ENCODE measurements around the gene TADA3.

DNA sequence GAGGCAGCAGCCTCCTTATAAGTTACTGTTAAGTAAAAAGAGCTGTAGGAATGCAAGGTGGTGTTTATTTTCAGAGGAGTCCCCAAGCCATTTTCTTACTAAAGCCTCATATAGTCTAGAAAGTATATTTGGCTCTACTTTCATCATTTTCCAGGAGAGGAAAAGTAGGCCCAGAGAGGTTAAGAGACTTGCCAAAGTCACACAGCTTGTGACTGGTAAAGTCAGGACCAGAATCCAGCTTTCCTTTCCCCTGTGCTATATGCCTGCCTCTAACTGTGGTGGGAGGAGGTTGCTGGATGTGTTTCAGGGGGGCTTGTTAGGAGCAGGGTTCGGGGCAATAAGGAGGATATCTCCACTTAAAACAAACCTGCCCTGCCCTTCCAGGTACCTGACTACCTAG, 49.7 kb downstream of the TADA3 start:
- TF ChIP-seq POLR2AphosphoS5 (IDR thresholded peaks at IDR 0.05; ENCODE audit: insufficient read depth, low read depth, low read length) (no peak), EZH2 (IDR thresholded peaks at IDR 0.05; ENCODE audit: borderline replicate concordance, low read depth, low read length, severe bottlenecking) (no peak), POLR2A (IDR thresholded peaks at IDR 0.05; ENCODE audit: low read depth, low read length) (no peak), FOS (IDR thresholded peaks at IDR 0.05; ENCODE audit: borderline replicate concordance, insufficient read depth, low read length) (no peak), JUN (IDR thresholded peaks at IDR 0.05; ENCODE audit: borderline replicate concordance, insufficient read depth, insufficient read length, low read depth) (no peak), GATA2 (IDR thresholded peaks at IDR 0.05; ENCODE audit: insufficient read depth, insufficient read length, low read depth, low read length) (no peak)
- TF ChIP-seq, protein P1, sequence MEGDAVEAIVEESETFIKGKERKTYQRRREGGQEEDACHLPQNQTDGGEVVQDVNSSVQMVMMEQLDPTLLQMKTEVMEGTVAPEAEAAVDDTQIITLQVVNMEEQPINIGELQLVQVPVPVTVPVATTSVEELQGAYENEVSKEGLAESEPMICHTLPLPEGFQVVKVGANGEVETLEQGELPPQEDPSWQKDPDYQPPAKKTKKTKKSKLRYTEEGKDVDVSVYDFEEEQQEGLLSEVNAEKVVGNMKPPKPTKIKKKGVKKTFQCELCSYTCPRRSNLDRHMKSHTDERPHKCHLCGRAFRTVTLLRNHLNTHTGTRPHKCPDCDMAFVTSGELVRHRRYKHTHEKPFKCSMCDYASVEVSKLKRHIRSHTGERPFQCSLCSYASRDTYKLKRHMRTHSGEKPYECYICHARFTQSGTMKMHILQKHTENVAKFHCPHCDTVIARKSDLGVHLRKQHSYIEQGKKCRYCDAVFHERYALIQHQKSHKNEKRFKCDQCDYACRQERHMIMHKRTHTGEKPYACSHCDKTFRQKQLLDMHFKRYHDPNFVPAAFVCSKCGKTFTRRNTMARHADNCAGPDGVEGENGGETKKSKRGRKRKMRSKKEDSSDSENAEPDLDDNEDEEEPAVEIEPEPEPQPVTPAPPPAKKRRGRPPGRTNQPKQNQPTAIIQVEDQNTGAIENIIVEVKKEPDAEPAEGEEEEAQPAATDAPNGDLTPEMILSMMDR (IDR thresholded peaks at IDR 0.05; ENCODE audit: extremely low read depth in 1 of 2, insufficient read depth in 1 of 2, low read depth in 1 of 2, low read length in 2 of 2): no peak
- TF ChIP-seq, protein P2, sequence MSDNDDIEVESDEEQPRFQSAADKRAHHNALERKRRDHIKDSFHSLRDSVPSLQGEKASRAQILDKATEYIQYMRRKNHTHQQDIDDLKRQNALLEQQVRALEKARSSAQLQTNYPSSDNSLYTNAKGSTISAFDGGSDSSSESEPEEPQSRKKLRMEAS (IDR thresholded peaks at IDR 0.05; ENCODE audit: insufficient read depth, insufficient read length): no peak
